Transverse colon (tissue), 4 donors: Measurements from ENCODE around the gene E2F1.

Experiments
- CTCF ChIP-seq, 5 experiments: fragments of 200-600 bp in 3 of 5; fragments of 450-650 bp in 2 of 5; sonication (generic) in 3 of 5; IDR thresholded peaks; 1 replicate in 2 of 5; 2 replicates in 3 of 5; pipeline ENCODE4 v1.5.1; 2016 to 2017; ENCODE audit warnings: antibody characterized with exemption in 5 of 5, inconsistent platforms in 3 of 5, mild to moderate bottlenecking in 2 of 5, moderate library complexity in 1 of 5
- EP300 ChIP-seq: sonication (generic); formaldehyde crosslinking; IDR thresholded peaks from one replicate; pipeline ENCODE4 v1.6.1; 2017; ENCODE audit warnings: antibody characterized with exemption, low read depth
- POLR2A ChIP-seq: fragments of 450-650 bp; IDR thresholded peaks from one replicate; pipeline ENCODE4 v1.6.1; 2016; ENCODE audit warnings: antibody characterized with exemption, mild to moderate bottlenecking, moderate library complexity
- POLR2AphosphoS5 ChIP-seq, 3 donors: sonication (generic); formaldehyde crosslinking; IDR thresholded peaks; one replicate each; pipeline ENCODE4 v1.6.1; 2016; ENCODE audit warnings: antibody characterized with exemption in 3 of 3

GRCh38 chr20:33646191-33646590 is 40.0 kb downstream of the E2F1 start:
- TF ChIP-seq CTCF (IDR thresholded peaks at IDR 0.05) (no peak), EP300 (no peak), POLR2A (no peak), POLR2AphosphoS5 (IDR thresholded peaks at IDR 0.05) (no peak)
